ENCODE results near the gene IFI30.

IFI30 gene

GRCh38 chr19:18226956-18227780 is 53.6 kb downstream of the IFI30 start:
- no peak for DNase-seq

Measured in NCI-H526 (cell line).